HG03095 (cell line): ENCODE data around the gene CNOT9.
"Not testable (repeated sequence)": the region's sequence is repeated elsewhere in the genome, so short reads cannot be mapped to it uniquely, and the experiment has no call there.

Experiments used
- ATAC-seq: cut with Tn5 transposase; IDR thresholded peaks from one replicate; pipeline ENCODE4 v1.9.1; 2021; ENCODE audit warnings: moderate library complexity; ENCODE audit not compliant: unreplicated experiment

CNOT9 gene, protein sequence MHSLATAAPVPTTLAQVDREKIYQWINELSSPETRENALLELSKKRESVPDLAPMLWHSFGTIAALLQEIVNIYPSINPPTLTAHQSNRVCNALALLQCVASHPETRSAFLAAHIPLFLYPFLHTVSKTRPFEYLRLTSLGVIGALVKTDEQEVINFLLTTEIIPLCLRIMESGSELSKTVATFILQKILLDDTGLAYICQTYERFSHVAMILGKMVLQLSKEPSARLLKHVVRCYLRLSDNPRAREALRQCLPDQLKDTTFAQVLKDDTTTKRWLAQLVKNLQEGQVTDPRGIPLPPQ

DNA sequence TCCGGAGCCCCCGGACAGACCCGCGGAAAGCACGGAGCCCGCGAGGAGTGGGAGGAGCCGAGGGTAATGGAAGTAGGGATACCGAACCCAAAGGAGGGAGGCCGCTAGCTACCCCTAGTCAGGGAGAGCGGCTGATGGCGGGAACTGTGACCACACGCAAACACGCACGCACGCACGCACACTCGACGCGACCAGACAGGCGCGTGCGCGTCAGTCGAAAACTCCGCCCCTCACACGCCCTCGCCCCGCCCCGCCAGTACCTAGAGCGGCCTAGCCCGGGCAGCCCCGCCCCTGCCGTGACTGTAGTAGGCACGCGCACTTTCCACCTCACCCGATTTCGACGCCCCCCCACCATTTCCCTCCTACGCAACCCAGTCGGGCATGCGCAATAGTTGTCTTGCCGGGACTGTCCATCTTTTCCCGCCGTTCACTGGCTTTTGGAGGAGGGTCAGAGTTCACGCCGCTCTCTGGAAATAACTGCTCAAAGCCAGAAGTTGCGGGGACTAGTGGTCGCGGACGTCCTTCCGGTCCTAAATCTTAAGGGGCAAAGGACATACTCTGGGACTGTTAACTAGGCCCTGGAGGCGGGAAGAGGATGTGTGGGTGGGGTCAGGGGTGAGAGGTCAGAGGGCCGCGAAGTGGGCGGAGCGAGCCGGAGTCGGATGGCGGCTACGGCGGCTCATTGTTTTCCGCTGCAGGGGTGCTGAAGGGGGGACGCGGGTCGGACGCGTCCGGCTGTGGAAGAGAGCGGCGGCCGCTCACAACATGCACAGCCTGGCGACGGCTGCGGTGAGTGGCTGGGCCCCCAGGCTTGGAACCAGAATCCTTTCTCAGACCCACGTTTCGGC, at the start of gene CNOT9, which contains the start of gene USP37:
Gene CNOT9 (plus strand): TSS at position 650 of the 848 bp plus-strand sequence. CDS start 116 bp downstream, at position 766.
Gene USP37 (minus strand): TSS at position 162 of the 848 bp plus-strand sequence. CDS start 9,698 bp downstream, outside the sequence.
- ATAC-seq = peak; percentile 76

DNA sequence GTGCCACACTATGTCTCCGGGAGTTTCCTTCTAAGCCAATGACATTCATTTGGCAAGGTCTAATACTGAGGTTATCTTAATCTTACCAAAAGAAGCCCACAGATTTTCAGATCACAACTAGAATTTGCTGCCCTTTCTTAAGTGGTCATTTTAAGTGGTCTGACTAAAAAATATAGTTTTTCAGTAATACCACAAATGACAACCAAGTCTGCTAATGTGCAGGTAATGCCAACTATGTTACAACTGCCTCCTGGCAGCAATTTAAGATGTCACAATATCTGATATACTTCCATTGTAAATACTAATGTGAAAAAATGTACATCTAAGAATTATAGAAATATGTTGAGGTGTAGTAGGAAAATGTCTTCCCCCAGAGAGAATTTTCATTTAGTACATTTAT, 49.8 kb upstream of the CNOT9 start:
- no peak for ATAC-seq

DNA sequence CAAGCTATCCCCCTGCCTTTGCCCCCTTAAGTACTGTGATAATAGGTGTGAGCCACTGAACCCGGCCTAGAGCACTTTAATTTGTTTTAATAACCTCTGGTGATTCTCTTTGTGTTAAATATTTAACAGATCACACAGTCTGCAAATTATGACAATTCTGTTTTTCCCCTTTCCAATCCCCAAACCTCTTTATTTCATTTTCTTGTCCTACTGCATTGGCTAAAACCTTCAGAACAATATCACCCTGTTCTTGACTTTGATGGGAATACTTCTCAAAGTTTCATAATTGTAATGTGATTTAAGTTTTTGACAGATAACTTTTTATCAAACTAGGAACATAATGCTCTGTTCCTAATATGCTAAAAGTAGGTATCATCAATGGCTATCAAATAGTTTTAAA, 45.0 kb upstream of the CNOT9 start:
- no peak for ATAC-seq

DNA sequence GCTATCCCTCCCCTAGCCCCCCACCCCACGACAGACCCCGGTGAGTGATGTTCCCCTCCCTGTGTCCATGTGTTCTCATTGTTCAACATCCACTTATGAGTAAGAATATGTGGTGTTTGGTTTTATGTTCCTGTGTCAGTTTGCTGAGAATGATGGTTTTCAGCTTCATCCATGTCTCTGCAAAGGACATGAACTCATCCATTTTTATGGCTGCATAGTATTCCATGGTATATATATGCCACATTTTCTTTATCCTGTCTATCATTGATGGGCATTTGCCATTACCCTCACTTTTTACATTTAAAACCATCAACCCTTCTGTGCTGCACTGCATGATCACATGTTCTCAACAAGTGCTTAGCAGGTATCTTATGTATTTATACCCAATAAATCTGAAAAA, 40.2 kb upstream of the CNOT9 start:
- not testable (repeated sequence) for ATAC-seq

DNA sequence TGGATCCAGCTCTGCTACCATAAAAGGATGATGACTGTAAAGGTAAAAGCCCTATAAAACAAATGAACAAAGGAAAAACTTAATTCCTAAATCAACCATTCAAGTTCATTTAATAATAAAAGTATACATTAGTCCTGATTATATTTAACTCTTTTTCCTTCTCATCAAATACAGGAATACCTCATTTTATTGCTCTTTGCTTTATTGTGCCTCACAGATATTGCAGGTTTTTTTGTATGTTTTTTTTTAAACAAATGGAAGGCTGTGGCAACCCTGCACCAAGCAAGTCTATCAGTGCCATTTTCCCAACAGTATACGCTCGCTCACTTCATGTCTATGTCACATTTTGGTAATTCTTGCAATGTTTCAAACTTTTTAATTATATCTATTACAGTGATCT, 38.6 kb upstream of the CNOT9 start:
- no peak for ATAC-seq

DNA sequence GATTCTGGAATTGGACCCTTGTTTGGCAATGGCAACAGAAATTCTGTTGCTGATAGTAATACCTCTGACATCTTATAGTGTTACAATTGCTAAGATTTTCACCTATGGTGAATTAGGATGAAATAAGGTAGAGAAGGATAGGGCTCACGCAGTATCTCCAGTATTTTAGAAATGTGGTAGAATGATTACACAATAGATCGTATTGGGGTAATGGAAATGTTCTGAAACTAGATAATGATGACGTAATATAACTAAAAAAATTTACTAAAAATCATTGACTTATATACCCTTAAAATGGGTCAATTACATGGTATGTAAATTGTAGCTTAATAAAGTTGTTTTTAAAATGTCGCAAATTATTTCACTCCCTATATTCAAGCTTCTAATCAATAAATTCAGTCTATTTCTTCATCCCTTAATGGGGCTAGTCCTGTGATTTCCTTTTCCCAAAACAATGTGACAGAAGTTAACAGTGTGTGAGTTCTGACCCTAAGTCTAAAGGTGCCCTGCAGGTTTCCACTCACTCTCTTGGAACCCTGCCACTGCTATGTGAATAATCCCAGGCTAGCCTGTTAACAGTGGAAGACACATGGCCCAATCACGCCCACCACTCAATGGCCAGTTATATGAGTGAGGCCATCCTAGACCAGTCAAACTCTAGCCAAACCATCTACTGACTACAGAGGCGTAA, 31.7 kb upstream of the CNOT9 start:
- ATAC-seq = no peak

DNA sequence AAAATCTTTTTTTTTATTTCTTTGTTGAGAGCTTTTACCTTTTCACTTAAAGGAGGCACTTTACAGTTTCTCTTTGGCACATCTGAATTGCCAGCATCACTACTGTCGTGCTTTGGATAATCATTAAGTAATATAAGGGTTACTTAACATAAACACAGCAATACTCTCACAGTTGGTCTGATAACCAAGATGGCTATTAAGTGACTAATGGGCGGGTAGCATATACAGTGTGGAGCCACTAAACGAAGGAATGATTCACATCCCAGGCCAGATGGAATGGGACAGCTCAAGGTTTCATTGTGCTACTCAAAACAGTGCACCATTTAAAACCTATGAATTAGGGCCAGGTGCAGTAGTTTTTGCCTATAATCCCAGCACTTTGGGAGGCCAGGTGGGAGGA, 28.6 kb upstream of the CNOT9 start:
- ATAC-seq = no peak

DNA sequence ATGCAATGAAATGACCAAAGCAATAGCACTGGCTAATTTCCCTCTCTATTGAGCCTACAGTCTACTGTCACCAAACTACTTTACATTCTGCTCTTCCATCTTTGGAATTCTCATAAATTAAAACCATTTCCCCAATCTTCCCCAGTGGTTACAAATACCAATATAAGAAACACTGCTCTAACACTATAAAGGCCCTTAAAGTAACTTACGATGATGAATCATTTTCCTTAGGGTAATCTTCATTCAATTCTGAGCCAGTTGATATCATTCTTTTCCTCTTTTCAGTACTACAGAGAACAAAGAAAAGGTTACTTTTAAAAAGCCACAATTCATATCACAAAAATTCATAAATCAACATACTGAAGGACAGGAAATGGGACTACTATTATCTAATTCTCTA, 22.6 kb upstream of the CNOT9 start:
- ATAC-seq = no peak

DNA sequence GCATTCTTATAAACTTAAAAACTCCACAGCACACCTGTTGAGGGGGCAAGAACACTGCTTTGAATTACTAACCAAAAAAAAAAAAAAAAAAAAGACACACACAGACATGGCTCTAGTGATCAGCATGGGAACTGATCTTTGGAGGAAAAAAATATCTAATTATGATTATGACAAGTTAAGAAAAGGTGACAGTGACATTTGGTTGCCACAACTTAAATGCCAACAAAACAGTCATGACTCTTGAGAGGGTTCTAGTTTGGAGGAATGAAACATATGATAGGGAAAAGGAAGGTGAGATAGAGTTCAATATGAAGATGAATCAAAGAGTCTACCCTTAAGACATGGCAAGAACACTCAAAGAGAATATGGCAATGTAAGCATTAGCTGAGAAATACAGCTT, 21.1 kb upstream of the CNOT9 start:
- ATAC-seq = no peak

DNA sequence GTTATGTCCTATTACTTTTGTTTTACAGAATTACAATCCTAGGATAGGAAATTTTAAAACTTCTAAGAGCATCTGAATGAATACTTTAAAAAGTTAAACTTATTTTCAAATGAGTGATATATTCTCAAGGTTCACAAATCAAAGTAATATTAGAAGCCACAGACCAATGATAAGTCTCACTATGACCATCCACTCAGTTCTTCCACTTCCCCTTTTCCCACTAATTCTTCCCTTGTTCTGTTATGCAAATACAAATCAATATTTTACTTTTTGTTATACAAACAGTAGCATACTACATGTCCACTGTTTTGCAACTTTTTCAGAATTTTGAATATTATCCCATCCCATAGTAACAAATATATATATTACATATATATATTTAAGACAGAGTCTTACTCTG, 20.7 kb upstream of the CNOT9 start:
- no peak for ATAC-seq

DNA sequence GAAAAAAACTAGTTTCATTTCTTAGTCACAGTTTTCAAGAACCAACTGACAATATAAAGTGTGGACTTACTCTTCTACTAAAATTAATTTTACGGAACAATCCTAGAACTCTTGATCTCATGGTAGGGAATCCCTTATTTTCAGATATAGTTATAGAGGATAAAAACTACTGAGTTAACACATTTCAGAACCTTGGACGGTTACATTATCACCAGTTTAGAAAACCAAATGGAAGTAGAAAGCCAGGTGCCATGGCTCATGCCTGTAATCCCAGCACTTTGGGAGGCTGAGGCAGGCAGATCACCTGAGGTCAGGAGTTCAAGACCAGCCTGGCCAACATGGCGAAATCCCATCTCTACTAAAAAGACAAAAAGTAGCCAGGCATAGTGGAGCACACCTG, 14.4 kb upstream of the CNOT9 start:
- not testable (repeated sequence) for ATAC-seq

DNA sequence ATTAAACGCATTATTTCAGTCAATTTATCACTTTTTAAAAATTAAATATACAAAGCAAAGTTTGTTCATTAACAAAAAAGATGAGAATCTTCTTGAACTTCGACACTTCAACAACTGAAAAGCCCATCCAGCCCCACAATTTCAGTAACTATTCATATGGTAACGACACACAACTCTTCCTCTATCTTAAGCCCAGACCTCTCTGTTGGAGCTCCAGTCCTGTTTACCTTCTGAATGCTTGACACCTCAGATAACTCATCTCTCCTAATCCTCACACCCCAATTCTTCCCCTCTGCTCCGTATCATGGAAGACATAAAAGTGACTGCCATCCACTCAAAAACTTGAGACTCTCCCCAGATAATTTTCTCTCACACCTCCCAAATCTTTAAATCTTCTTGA, 13.1 kb upstream of the CNOT9 start:
- no peak for ATAC-seq

DNA sequence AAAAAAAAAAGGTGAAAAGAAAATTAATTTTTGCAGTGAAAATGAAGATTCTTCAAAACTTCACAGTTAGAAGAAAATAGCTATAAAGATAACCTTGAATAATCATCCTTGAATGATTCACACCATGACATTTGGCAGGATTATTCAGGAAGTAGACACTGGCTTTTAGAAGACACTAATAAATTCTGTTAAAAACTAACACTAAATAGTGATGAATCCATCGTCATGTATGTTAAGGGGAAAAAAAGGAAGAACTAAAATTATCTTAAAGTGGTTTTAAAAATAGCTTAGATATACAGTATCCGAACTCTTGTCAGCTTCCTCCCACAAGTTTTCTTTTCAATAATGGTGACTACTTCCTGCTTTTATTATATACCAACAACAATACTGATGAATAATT, 10.7 kb upstream of the CNOT9 start:
- ATAC-seq = no peak

DNA sequence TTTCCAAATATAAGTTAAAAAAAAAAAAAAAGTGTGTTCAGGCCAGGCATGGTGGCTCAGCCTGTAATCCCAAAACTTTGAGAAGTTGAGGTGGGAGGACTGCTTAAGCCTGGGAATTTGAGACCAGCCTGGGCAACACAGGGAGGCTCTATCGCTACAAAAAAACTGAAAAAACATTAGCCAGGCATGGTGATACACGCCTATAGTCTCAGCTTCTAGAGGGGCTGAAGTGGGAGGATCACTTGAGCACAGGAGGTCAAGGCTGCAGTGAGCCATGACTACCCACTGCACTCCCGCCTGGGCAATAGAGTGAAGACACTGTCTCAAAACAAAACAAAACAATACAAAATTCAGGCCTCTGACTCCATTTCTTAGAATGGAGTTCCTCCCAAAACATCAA, 9.7 kb upstream of the CNOT9 start:
- no peak for ATAC-seq

DNA sequence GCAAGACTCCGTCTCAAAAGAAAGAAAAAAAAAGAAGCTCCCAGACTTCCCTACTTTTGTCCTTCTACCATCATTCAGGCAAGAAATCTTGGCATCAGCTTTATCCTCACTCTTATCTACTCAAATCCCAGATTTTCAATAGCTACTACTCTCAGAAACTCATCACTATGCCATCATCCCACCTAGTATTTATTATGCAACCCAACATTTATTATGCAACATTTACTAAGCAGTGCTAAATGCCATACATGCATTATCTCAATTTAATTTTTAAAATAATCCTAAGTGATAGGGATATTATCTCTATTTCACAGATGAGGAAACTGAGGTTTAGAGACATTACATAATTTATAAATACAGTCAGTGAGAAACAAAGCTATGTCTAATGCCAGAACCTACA, 4.6 kb upstream of the CNOT9 start:
- ATAC-seq = no peak

DNA sequence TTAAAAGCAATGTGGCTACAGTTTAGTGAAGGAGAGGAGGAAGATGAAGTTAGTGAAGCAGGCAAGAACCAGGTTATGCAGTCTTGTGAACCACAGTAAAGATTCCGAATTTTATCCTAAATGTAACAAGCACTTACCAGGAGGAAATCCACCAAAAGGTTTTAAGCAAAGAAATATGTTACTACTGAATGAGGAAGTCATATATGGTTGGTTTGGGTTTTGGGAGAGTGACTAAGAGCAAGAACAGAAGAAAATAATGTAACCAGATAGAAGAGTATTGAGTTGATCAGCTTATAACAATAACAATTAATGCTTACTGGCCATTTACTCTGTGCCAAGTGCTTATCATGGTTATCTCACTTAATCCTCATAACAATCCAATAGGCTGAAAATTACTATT, 2.3 kb upstream of the CNOT9 start:
- ATAC-seq = no peak

DNA sequence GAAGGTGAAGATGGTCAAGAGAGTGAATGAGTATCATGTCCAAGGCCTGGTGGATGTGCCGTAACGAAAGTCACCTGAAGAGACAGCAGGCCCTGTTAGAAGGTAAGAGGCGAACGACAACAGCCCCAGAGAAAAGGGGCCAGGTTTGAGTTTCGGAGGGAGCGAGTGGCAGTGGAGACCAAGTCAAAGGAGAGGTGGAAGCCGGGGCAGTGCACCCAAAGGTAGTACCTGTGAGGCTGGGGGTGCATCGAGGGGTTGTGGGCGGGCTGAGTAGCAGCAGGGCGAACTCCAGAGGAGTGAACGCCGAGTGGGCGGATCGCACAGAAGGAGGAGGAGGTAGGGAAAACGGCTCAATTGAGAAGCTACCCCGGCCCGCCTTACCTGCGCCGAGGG, 846 bp upstream of the CNOT9 start:
- ATAC-seq = peak; percentile 35

DNA sequence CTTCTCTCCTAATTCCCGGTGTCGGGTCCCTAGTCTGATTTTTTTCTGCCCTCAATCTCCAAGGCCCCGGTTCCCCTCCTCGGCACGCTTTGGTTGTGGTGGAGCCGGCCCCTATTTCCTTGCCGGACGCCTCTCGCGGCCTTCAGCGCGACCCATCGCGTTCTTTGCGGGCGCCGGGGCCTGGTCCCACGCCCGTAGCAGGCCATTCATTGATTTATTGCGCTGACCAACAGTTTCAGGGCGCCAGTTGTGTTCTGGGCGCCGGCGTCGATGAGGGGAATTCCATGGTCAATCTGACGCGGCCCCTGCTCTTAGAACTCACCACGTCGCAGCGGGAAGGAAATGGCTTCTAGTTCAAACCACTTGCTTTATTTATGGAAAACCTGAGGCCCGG, 396 bp downstream of the CNOT9 start:
- peak; percentile 15 for ATAC-seq

DNA sequence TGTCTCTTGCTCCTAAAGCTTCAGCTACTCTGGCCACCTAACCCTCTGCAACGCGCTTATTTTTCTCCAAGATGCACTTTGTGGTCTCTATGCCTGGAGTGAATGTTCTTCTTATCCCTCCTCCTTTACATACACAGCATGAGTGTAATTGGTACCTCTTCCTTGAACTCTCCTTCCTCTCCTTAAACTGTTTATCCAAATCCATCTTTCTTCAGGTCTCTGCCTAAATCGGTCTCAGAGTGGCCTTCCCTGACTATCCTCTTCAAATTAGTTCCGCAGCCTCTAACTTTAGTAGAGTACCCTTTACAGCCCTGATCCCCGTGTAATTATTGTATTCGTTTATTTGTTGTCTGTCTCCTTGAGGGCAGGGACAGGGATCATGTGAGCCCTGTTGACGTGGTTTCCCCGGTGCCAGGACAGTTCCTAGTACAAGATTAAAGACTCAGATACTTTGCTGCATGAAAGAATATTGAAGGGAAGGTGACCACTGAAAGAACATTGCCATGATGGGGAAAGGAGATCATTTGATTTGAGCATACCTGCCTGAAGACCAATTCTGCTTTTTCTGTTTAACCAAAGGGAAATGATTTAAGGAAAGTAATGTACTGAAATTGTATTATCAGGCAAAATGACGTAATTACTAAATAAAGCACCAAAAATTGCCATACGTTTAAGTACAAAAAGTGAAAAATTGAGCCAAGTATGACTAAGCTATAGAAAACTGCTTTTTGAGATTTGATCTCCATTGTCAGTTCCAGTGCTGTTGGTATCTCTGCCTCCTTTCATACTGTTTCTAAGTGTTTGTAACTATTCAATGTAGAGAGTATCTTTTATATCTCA, 1.2 kb downstream of the CNOT9 start:
- ATAC-seq = no peak

DNA sequence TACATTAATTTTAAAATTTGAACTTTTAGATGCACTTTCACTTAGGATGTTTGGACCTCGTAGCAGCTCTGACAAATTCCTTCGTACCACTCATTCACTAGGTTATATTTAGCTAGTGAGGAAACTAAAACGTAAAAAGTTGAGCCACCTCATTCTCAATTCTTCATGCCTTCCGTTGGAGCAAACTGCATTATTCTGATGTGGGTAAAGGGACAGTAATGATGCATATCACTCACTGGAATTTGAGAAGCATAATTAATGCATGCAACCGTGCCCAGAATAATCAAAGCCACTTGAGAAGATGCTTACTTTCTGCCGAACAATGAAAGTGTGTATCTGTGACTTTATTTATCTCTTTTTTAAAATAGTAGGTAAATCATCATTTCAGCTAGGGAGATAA, 2.2 kb downstream of the CNOT9 start:
- ATAC-seq = no peak

DNA sequence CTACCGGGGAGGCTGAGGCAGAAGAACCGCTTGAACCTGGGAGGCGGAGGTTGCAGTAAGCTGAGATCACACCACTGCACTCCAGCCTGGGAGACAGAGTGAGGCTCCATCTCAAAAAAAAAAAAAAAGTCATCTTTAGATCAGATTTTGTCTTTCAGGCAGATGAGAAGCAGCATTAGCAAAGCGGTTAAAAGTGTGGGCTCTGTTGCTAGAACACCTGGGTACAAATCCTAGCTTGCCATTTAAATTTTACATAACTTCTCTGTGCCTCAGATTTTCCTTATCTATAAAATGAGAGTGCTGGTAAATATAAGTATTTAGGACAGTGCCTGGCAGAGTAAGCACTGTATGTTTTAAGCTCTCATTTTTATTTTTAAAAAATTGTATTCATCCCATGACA, 8.2 kb downstream of the CNOT9 start:
- ATAC-seq = no peak
